ENCODE data around the gene LUC7L3. TPM values are rescaled to one million over a fixed set of nuclear protein-coding genes. Genes with fewer than 3 reads are reported as not detected.
A peak's percentile ranks its signal among the peaks of the same experiment; 100 is the strongest.
"Not testable (repeated sequence)": the region's sequence is repeated elsewhere in the genome, so short reads cannot be mapped to it uniquely, and the experiment has no call there.

Gene LUC7L3
- total RNA-seq, 1 donor from 2014 or later = 222 TPM

DNA sequence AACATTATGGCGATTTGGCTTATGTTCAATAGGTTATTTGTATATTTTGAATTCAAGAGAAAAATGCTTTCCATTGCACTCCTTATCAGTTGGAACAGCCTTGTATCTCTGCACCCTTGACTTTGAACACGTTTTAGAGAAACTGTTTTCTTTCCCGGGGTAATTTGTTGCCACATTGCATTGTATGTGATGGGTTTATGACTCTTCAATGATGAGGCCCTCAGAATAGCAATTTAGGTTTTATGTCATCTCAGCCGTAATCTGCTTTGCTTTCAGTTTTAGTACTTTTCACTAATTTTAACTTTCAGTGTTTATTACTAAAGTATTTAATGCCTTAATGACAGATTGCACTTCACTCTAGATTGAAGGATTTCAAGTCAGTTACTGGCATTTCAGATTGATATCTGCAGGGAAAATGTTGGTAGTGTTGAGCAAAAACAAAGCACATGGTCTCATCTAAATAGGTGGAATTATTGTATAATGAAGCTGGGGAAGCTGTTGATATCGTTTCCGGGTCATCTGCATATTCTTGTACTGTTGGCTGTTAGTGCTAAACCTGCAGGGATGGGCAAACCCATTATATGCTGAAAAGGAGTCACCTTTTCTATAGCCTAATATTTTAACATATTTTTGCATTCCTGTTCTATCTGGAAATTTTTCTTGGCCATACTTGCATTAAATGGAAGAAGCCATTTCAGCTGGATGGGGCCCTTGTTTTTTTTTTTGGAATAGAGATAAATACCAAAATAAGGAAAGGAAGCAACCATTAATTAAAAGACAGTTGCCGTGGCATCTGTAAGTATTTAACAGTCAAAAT lies 2.0 kb downstream of the LUC7L3 start:
- TF ChIP-seq, protein P1, sequence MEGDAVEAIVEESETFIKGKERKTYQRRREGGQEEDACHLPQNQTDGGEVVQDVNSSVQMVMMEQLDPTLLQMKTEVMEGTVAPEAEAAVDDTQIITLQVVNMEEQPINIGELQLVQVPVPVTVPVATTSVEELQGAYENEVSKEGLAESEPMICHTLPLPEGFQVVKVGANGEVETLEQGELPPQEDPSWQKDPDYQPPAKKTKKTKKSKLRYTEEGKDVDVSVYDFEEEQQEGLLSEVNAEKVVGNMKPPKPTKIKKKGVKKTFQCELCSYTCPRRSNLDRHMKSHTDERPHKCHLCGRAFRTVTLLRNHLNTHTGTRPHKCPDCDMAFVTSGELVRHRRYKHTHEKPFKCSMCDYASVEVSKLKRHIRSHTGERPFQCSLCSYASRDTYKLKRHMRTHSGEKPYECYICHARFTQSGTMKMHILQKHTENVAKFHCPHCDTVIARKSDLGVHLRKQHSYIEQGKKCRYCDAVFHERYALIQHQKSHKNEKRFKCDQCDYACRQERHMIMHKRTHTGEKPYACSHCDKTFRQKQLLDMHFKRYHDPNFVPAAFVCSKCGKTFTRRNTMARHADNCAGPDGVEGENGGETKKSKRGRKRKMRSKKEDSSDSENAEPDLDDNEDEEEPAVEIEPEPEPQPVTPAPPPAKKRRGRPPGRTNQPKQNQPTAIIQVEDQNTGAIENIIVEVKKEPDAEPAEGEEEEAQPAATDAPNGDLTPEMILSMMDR (IDR thresholded peaks at IDR 0.05; ENCODE audit: partially characterized antibody, unreplicated experiment) = no peak
- Mint-ChIP-seq H3K27me3 (ENCODE audit: unreplicated experiment) (no peaks in the 10 kb centered on the region), H3K27ac (ENCODE audit: unreplicated experiment) (peak overlapping the region; percentile 44), H3K4me1 (ENCODE audit: low read depth, unreplicated experiment) (peaks cover 13% of the 10 kb centered on the region), H3K4me3 (ENCODE audit: unreplicated experiment) (peak overlapping the region; percentile 91), H3K9me3 (ENCODE audit: unreplicated experiment) (peaks cover 2% of the 10 kb centered on the region), H3K36me3 (ENCODE audit: unreplicated experiment) (no peaks in the 10 kb centered on the region)
- no peak for DNase-seq

DNA sequence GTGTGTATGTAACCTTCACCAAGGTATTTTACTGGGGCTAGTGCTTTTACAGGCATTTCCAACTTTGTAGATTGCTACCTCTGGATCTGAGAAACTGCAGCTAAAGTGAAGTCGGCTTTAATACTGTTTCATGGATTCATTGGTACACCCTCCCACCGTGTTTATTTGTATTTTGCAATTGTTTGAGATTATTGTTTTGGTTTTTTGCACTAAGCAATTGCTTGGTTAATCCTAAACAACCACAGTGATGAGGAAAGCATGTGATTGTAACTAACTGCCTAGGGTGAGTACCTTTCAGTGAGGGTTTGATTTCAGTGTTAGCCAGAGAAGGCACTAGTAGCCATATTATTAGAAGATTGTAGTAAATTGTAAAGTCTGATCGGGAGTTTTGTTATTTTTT lies 3.3 kb downstream of the LUC7L3 start:
- no peaks in the 10 kb centered on the region for H3K27me3 Mint-ChIP-seq (ENCODE audit: unreplicated experiment)
- peaks cover 20% of the 10 kb centered on the region for H3K4me1 Mint-ChIP-seq (ENCODE audit: low read depth, unreplicated experiment)
- peak overlapping the region; percentile 91 for H3K4me3 Mint-ChIP-seq (ENCODE audit: unreplicated experiment)
- no peaks in the 10 kb centered on the region for H3K36me3 Mint-ChIP-seq (ENCODE audit: unreplicated experiment)
- H3K27ac Mint-ChIP-seq (ENCODE audit: unreplicated experiment) = peak overlapping the region; percentile 36
- no peak for DNase-seq
- TF ChIP-seq, protein P1 (IDR thresholded peaks at IDR 0.05; ENCODE audit: partially characterized antibody, unreplicated experiment) = no peak
- H3K9me3 Mint-ChIP-seq (ENCODE audit: unreplicated experiment) = no peaks in the 10 kb centered on the region

DNA sequence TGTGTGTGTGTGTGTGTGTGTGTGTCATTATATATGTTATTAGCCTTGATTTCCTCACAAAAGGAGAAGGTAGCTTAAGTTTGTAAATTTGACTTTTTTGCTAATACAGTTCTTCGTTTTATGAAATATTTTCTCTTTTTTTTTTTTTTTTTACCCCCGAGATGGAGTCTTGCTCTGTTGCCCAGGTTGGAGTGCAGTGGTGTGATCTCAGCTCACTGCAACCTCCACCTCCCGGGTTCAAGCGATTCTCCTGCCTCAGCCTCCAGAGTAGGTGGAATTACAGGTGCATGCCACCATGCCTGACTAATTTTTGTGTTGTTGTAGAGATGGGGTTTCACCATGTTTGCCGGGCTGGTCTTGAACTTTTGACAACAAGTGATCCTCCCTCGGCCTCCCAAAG lies 5.2 kb downstream of the LUC7L3 start:
- not testable (repeated sequence) for H3K9me3 Mint-ChIP-seq (ENCODE audit: unreplicated experiment); H3K27ac Mint-ChIP-seq (ENCODE audit: unreplicated experiment); H3K27me3 Mint-ChIP-seq (ENCODE audit: unreplicated experiment); H3K4me3 Mint-ChIP-seq (ENCODE audit: unreplicated experiment); H3K36me3 Mint-ChIP-seq (ENCODE audit: unreplicated experiment); DNase-seq
- H3K4me1 Mint-ChIP-seq (ENCODE audit: low read depth, unreplicated experiment) = peaks cover 20% of the 10 kb centered on the region

DNA sequence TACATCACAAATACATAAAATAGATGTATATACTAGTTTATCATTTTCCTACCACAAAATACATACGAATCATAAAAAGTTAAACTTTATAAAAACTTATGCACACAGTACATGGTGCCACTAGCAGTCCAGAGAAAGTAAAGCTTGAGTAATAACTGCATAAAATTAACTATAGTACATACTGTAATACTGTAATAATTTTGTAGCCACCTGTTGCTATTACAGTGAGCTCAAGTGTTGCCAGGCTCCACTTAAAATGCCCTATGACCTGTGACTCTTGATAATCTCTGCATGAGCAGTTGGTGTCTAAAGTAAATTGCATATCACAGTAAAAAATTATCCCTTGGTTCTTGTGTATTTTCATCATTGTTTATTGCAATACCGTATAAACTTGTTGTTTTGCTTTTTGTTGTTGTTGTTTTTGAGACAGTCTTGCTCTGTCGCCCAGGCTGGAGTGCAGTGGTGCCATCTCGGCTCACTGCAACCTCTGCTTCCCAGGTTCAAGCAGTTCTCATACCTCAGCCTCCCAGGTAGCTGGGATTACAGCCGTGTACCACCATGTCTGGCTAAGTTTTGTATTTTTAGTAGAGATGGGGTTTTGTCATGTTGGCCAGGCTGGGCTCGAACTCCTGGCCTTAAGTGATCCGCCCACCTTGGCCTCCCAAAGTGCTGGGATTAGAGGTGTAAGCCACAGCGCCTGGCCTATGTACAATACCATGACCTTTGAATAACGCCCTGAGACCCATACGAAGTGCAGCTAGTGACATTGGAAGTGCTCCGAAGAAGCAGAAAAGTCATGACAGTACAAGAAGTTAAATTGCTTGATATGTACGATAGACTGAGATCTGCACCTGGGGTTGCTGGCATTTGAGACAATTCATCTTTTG lies 6.6 kb downstream of the LUC7L3 start:
- H3K27ac Mint-ChIP-seq (ENCODE audit: unreplicated experiment) = no peak overlapping the region
- no peaks in the 10 kb centered on the region for H3K27me3 Mint-ChIP-seq (ENCODE audit: unreplicated experiment)
- H3K4me3 Mint-ChIP-seq (ENCODE audit: unreplicated experiment) = no peak overlapping the region
- H3K4me1 Mint-ChIP-seq (ENCODE audit: low read depth, unreplicated experiment) = peaks cover 20% of the 10 kb centered on the region
- H3K36me3 Mint-ChIP-seq (ENCODE audit: unreplicated experiment) = no peaks in the 10 kb centered on the region
- DNase-seq = no peak
- H3K9me3 Mint-ChIP-seq (ENCODE audit: unreplicated experiment) = no peaks in the 10 kb centered on the region
- TF ChIP-seq, protein P1 (IDR thresholded peaks at IDR 0.05; ENCODE audit: partially characterized antibody, unreplicated experiment) = no peak

DNA sequence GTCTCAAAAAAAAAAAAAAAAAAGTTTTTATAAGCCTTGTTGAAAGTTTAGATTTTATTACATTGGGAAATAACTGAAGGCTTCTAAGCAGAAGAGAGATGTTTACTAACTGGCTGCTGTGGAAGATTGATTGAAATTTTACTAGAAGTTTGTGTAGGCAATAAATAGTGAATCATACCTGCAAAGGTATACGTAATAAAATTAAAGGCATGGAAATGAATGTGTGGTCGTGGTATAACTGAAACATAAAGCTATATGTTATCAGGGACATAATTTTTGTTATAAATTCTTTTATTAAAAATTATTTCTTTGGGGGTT lies 8.7 kb downstream of the LUC7L3 start:
- Mint-ChIP-seq H3K4me3 (ENCODE audit: unreplicated experiment) (no peak overlapping the region), H3K27ac (ENCODE audit: unreplicated experiment) (no peak overlapping the region), H3K36me3 (ENCODE audit: unreplicated experiment) (no peaks in the 10 kb centered on the region), H3K4me1 (ENCODE audit: low read depth, unreplicated experiment) (peaks cover 11% of the 10 kb centered on the region), H3K9me3 (ENCODE audit: unreplicated experiment) (no peaks in the 10 kb centered on the region), H3K27me3 (ENCODE audit: unreplicated experiment) (no peaks in the 10 kb centered on the region)
- TF ChIP-seq, protein P1 (IDR thresholded peaks at IDR 0.05; ENCODE audit: partially characterized antibody, unreplicated experiment) = no peak
- DNase-seq = no peak
